ENCODE measurements around the gene ZNF282.
A peak's percentile ranks its signal among the peaks of the same experiment; 100 is the strongest.

Gene ZNF282

GRCh38 chr7:149188637-149189259, 6.6 kb upstream of the ZNF282 start:
- DNase-seq (ENCODE audit: low read depth) = no peak
- no peak overlapping the region for H3K4me3 ChIP-seq (ENCODE audit: low read depth, low read length)
- TF ChIP-seq CTCF (IDR thresholded peaks at IDR 0.05; ENCODE audit: insufficient read depth, low read depth, low read length, missing control alignments) = no peak

DNA sequence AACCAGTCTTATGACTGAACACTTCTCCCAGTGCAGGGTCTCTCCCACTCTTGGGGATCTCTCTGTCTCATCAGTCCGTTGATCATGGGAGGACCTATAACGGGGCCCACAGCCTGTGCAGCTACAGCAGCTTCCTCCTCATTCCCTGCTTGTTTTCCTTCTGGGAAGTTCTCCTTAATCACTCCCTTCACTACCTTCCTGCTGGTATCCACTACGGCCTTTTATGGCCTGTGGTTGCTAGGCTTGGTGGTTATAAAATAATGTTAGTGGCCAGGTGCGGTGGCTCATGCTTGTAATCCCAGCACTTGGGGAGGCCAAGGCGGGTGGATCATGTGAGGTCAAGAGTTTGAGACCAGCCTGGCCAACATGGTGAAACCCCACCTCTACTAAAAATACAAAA, 3.5 kb upstream of the ZNF282 start:
- H3K4me3 ChIP-seq (ENCODE audit: low read depth, low read length) = no peak overlapping the region
- DNase-seq (ENCODE audit: low read depth) = no peak
- TF ChIP-seq CTCF (IDR thresholded peaks at IDR 0.05; ENCODE audit: insufficient read depth, low read depth, low read length, missing control alignments) = no peak

DNA sequence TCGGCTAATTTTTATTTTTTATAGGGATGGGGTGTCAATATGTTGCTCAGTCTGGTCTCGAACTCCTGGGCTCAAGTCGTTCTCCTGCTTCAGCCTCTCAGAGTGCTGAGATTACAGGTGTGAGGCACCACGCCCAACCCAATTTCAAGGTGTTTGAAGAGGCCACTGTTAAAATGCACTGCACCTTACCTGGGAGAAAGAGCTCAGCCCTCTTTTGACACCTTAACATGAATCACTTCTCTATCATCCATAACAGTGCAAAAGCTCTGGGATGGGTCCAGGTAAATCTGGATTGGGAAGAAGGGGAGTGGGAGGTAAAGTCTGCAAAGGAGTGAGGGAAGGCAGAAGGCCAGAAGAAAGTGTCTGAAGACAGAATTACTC, 557 bp upstream of the ZNF282 start:
- no peak for TF ChIP-seq CTCF (IDR thresholded peaks at IDR 0.05; ENCODE audit: insufficient read depth, low read depth, low read length, missing control alignments)
- H3K4me3 ChIP-seq (ENCODE audit: low read depth, low read length) = peak overlapping the region; percentile 94
- DNase-seq (ENCODE audit: low read depth) = no peak

DNA sequence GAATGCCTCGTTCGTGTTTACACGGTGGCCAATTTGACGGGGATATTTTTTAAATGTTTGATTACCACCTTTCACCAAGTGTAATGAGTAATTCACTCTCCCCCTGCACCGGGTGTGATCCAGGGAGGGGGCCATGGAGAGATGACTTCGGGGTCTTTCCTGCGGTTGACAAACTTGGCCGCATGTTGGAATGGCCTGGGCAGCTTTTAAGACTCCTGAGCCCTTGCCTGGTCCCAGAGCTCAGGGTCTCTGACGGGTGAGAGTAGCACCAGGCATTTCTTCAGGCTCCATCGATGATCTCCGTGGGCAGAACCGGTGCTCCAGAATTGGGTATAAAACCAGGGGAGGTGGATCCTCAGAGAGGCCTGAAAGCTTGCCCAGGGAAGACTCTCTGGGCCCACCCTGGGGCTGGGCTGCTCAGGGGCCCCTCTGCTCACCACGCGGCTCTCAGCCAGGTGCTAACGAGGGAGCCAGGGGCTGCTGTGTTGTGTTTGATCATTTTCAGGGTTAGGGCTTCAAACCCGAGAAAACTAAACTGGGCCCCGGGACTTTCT, 882 bp downstream of the ZNF282 start:
- no peak for TF ChIP-seq CTCF (IDR thresholded peaks at IDR 0.05; ENCODE audit: insufficient read depth, low read depth, low read length, missing control alignments)

GRCh38 chr7:149196705-149197171, 1.4 kb downstream of the ZNF282 start:
- TF ChIP-seq CTCF (IDR thresholded peaks at IDR 0.05; ENCODE audit: insufficient read depth, low read depth, low read length, missing control alignments) = no peak
- peak; percentile 33 for DNase-seq (ENCODE audit: low read depth)
- H3K4me3 ChIP-seq (ENCODE audit: low read depth, low read length) = peak overlapping the region; percentile 77

More for the DNA sequence above, 882 bp downstream of the ZNF282 start:
- peak; percentile 9 for DNase-seq (ENCODE audit: low read depth)
- H3K4me3 ChIP-seq (ENCODE audit: low read depth, low read length) = peak overlapping the region; percentile 77

DNA sequence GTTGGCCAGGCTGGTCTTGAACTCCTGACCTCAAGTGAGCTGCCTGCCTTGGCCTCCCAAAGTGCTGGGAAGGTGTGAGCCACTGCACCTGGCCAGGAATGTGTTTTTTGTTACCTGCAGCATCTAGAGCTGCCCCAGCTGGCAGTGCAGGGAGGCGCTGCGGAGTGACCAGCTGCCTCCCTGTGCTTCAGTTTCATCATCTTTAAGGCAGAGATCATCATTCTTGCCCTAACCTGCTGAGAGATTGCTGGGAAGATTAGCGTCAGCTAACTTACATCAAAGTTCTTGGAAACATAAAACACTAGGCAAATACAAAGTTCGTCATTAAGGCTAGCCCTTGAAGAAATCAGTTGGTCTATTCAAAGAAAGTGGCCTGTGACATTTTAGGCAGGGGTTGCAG, 2.3 kb downstream of the ZNF282 start:
- DNase-seq (ENCODE audit: low read depth) = no peak
- no peak for TF ChIP-seq CTCF (IDR thresholded peaks at IDR 0.05; ENCODE audit: insufficient read depth, low read depth, low read length, missing control alignments)
- H3K4me3 ChIP-seq (ENCODE audit: low read depth, low read length) = no peak overlapping the region
